MM.1S (cell line): ENCODE data around the gene IL26.

Experiments
- DNase-seq: peaks from one replicate; pipeline ENCODE4 v3.0.0-alpha.2; 2015
- H2AFZ ChIP-seq: fragments of 300-600 bp; sonication (generic); 2 replicates; pipeline ENCODE4 v1.6.0; 2016; ENCODE audit warnings: antibody characterized with exemption, low read length
- H3F3A ChIP-seq: fragments of 300-600 bp; sonication (generic); 2 replicates; pipeline ENCODE4 v1.6.1; 2016; ENCODE audit warnings: mild to moderate bottlenecking, antibody characterized with exemption, low read length, moderate library complexity, mixed read lengths; ENCODE audit not compliant: insufficient read depth
- H3K27ac ChIP-seq: fragments of 300-600 bp; sonication (generic); 2 replicates; pipeline ENCODE4 v1.5.1; 2016; ENCODE audit warnings: mild to moderate bottlenecking, low read length
- H3K27me3 ChIP-seq: fragments of 300-600 bp; sonication (generic); replicated peaks from 2 replicates; pipeline ENCODE4 v1.6.0; 2016; ENCODE audit warnings: low read length; ENCODE audit not compliant: insufficient read depth
- H3K36me3 ChIP-seq: fragments of 300-600 bp; sonication (generic); replicated peaks from 2 replicates; pipeline ENCODE4 v1.6.1; 2016; ENCODE audit warnings: mild to moderate bottlenecking, low read length, mixed read lengths; ENCODE audit not compliant: insufficient read depth
- H3K4me1 ChIP-seq: fragments of 300-600 bp; sonication (generic); 2 replicates; pipeline ENCODE4 v1.6.1; 2016; ENCODE audit warnings: low read length, mixed read lengths
- H3K4me2 ChIP-seq: fragments of 300-600 bp; sonication (generic); 2 replicates; pipeline ENCODE4 v1.6.0; 2016; ENCODE audit warnings: low read depth, low read length
- H3K4me3 ChIP-seq: fragments of 300-600 bp; sonication (generic); 2 replicates; pipeline ENCODE4 v1.5.1; 2016; ENCODE audit warnings: low read length, mixed read lengths
- H3K79me2 ChIP-seq: fragments of 300-600 bp; sonication (generic); 2 replicates; pipeline ENCODE4 v1.6.1; 2016; ENCODE audit warnings: mixed run types, low read length, mixed read lengths
- H3K9ac ChIP-seq: fragments of 300-600 bp; sonication (generic); 2 replicates; pipeline ENCODE4 v1.6.1; 2016; ENCODE audit warnings: low read length, mixed read lengths
- H3K9me2 ChIP-seq: fragments of 300-600 bp; sonication (generic); replicated peaks from 2 replicates; pipeline ENCODE4 v1.6.1; 2016; ENCODE audit warnings: mild to moderate bottlenecking, low read length, mixed read lengths; ENCODE audit not compliant: insufficient read depth
- H3K9me3 ChIP-seq: fragments of 300-600 bp; sonication (generic); replicated peaks from 2 replicates; pipeline ENCODE4 v1.6.1; 2016; ENCODE audit warnings: mild to moderate bottlenecking, low read length, mixed read lengths; ENCODE audit not compliant: insufficient read depth
- H4K20me1 ChIP-seq: fragments of 300-600 bp; sonication (generic); 2 replicates; pipeline ENCODE4 v1.6.1; 2016; ENCODE audit warnings: mild to moderate bottlenecking, low read length, moderate library complexity, mixed read lengths; ENCODE audit not compliant: insufficient read depth
- EZH2 ChIP-seq: fragments of 300-600 bp; sonication (generic); optimal IDR thresholded peaks from 2 replicates; pipeline ENCODE3; 2017; ENCODE audit warnings: low read depth, mild to moderate bottlenecking, antibody characterized with exemption, low read length, mixed read lengths
- EZH2phosphoT487 ChIP-seq: fragments of 300-600 bp; sonication (generic); IDR thresholded peaks from 2 replicates; pipeline ENCODE4 v1.6.1; 2018; ENCODE audit warnings: antibody characterized with exemption, low read length
- TF ChIP-seq, protein P1 (sequence below): fragments of 300-600 bp; sonication (generic); IDR thresholded peaks from 2 replicates; pipeline ENCODE4 v1.5.1; 2016; ENCODE audit warnings: antibody characterized with exemption, low read length, mixed read lengths

The IL26 gene

DNA sequence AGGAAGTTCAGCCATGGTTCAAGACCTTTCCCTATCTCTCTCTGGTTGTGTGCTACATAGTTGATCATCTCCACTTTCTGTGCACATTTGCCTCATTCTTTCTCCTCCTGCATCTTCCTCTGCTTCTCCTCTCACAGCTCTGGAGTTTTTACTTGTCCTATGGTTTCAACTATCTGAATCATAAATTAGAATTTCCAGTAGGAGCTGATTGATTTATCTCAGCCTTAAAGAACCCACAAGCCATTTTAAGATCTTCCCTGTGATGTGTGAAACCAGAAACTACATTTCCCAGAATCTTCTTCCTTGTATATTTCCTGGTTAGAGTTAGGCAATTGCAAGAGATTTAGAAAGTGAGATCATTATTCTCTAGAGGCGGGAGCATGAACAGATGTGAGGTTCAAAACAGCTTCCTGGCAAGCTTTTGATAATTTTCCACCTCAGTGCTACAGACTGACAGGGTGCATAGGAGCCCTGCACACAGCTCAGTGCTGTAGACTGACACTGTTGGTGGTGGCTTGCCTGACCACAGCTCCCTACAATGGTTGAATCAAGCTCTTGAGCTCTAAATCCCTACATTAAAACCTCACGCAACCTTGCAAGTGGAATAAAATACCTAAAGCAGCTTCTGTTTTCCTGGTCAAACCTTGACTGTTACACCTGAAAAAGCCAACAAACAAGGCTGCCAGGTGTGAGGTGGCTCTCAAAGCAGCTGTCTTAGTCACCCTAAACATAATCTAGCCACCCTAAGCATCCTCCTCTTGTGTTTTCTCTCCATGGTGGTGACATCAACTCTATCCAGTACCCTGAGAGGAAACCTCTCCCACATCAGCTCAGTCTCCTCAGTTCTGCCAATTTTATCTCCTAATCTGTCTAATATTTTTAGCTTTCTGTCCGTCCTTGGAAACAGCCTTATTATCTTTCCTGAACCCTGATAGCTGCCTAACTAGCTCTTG lies 44.5 kb downstream of the IL26 start:
- H3F3A ChIP-seq = no peaks in the 10 kb centered on the region
- H3K9ac ChIP-seq = no peak overlapping the region
- no peak overlapping the region for H3K27ac ChIP-seq
- no peaks in the 10 kb centered on the region for H3K36me3 ChIP-seq
- no peaks in the 10 kb centered on the region for H3K4me1 ChIP-seq
- no peak overlapping the region for H2AFZ ChIP-seq
- TF ChIP-seq EZH2phosphoT487 = no peak
- TF ChIP-seq EZH2 = no peak
- H3K9me2 ChIP-seq = no peaks in the 10 kb centered on the region
- H3K79me2 ChIP-seq = no peaks in the 10 kb centered on the region
- DNase-seq = no peak
- H3K9me3 ChIP-seq = no peaks in the 10 kb centered on the region
- H3K27me3 ChIP-seq = no peaks in the 10 kb centered on the region
- H3K4me3 ChIP-seq = no peak overlapping the region
- no peaks in the 10 kb centered on the region for H4K20me1 ChIP-seq
- no peak overlapping the region for H3K4me2 ChIP-seq

- no peak overlapping the region for H3K4me2 ChIP-seq
These were observed 46.7 kb downstream of the IL26 start for GRCh38 chr12:68178774-68179439.

GRCh38 chr12:68178184-68178583 lies 47.4 kb downstream of the IL26 start:
- no peaks in the 10 kb centered on the region for H3K4me1 ChIP-seq
- H3K9me3 ChIP-seq = no peaks in the 10 kb centered on the region
- no peak overlapping the region for H3K9ac ChIP-seq
- H3K79me2 ChIP-seq = no peaks in the 10 kb centered on the region
- TF ChIP-seq, protein P1, sequence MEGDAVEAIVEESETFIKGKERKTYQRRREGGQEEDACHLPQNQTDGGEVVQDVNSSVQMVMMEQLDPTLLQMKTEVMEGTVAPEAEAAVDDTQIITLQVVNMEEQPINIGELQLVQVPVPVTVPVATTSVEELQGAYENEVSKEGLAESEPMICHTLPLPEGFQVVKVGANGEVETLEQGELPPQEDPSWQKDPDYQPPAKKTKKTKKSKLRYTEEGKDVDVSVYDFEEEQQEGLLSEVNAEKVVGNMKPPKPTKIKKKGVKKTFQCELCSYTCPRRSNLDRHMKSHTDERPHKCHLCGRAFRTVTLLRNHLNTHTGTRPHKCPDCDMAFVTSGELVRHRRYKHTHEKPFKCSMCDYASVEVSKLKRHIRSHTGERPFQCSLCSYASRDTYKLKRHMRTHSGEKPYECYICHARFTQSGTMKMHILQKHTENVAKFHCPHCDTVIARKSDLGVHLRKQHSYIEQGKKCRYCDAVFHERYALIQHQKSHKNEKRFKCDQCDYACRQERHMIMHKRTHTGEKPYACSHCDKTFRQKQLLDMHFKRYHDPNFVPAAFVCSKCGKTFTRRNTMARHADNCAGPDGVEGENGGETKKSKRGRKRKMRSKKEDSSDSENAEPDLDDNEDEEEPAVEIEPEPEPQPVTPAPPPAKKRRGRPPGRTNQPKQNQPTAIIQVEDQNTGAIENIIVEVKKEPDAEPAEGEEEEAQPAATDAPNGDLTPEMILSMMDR = no peak
- no peak for TF ChIP-seq EZH2
- no peak for TF ChIP-seq EZH2phosphoT487
- no peaks in the 10 kb centered on the region for H4K20me1 ChIP-seq
- no peaks in the 10 kb centered on the region for H3K27me3 ChIP-seq
- H2AFZ ChIP-seq = no peak overlapping the region
- H3K36me3 ChIP-seq = no peaks in the 10 kb centered on the region
- peaks cover 7% of the 10 kb centered on the region; the same call in 1 of the 2 replicates for H3F3A ChIP-seq
- no peak overlapping the region for H3K4me3 ChIP-seq
- DNase-seq = no peak
- H3K9me2 ChIP-seq = no peaks in the 10 kb centered on the region
- H3K27ac ChIP-seq = no peak overlapping the region
- no peak overlapping the region for H3K4me2 ChIP-seq

More at GRCh38 chr12:68178774-68179439, 46.7 kb downstream of the IL26 start:
- Histone ChIP-seq H3K4me1 (no peaks in the 10 kb centered on the region), H2AFZ (no peak overlapping the region), H3K79me2 (no peaks in the 10 kb centered on the region), H3K9ac (no peak overlapping the region), H3K27ac (no peak overlapping the region), H3K9me2 (no peaks in the 10 kb centered on the region), H3K27me3 (no peaks in the 10 kb centered on the region), H4K20me1 (no peaks in the 10 kb centered on the region), H3K9me3 (no peaks in the 10 kb centered on the region), H3K36me3 (no peaks in the 10 kb centered on the region), H3F3A (peaks cover 7% of the 10 kb centered on the region; the same call in 1 of the 2 replicates), H3K4me3 (no peak overlapping the region)
- no peak for DNase-seq
- TF ChIP-seq, protein P1 = no peak
- TF ChIP-seq EZH2phosphoT487 = no peak
- no peak for TF ChIP-seq EZH2
